Astrocyte (in vitro differentiated cells and primary cell): ENCODE data around the gene RPS6KA2.

Experiments
- EZH2 ChIP-seq: IDR thresholded peaks from 2 replicates; pipeline ENCODE4 v1.6.1; 2012; ENCODE audit warnings: mild to moderate bottlenecking, low read length, inconsistent platforms; ENCODE audit not compliant: insufficient read depth
- TF ChIP-seq, protein P1 (sequence below): IDR thresholded peaks from 2 replicates; pipeline ENCODE4 v1.5.1; 2011; ENCODE audit warnings: low read depth, mild to moderate bottlenecking, inconsistent platforms, low read length, moderate library complexity; ENCODE audit not compliant: insufficient read depth

DNA sequence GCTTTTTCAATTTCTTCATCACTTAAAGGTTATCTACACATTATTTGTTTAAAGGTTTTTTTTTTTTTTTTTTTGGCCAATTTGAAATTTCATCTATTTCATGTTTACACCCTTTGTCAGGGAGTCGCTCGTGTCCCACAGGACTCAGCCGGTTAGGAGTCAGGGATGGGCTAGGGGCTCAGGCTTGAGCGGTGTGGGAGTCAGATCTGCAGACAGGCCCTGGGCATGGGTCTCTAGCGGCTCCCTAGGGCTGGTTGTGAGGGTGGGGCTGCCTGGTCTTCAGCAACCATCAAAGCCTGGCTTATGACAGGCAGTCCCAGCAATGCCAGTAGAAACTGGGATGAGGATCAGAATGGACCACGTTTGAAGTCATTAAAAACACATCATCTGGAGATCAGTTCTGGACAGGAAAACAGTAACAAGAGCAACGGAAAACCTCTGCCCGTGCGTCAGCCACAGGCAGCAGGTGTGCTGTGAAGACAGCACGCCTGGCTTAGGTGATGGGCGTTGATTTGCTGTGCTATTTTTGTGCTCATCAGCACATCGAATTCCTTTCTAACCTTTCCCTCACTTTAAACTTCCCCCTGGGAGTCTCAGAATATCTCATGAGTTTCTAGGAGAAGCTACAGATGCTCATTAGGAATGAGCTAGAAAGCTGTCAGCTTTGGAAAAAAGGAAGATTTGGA is 153.0 kb downstream of the RPS6KA2 start:
- TF ChIP-seq, protein P1, sequence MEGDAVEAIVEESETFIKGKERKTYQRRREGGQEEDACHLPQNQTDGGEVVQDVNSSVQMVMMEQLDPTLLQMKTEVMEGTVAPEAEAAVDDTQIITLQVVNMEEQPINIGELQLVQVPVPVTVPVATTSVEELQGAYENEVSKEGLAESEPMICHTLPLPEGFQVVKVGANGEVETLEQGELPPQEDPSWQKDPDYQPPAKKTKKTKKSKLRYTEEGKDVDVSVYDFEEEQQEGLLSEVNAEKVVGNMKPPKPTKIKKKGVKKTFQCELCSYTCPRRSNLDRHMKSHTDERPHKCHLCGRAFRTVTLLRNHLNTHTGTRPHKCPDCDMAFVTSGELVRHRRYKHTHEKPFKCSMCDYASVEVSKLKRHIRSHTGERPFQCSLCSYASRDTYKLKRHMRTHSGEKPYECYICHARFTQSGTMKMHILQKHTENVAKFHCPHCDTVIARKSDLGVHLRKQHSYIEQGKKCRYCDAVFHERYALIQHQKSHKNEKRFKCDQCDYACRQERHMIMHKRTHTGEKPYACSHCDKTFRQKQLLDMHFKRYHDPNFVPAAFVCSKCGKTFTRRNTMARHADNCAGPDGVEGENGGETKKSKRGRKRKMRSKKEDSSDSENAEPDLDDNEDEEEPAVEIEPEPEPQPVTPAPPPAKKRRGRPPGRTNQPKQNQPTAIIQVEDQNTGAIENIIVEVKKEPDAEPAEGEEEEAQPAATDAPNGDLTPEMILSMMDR = no peak
- TF ChIP-seq EZH2 = no peak
